ENCODE results near the gene BLOC1S4.
"Not testable (repeated sequence)": the region's sequence is repeated elsewhere in the genome, so short reads cannot be mapped to it uniquely, and the experiment has no call there.

The BLOC1S4 gene

GRCh38 chr4:6740347-6740746 lies 24.4 kb downstream of the BLOC1S4 start:
- DNase-seq (ENCODE audit: low read depth, low spot score), result no peak

GRCh38 chr4:6742507-6742906 lies 26.5 kb downstream of the BLOC1S4 start:
- no peak for DNase-seq (ENCODE audit: low read depth, low spot score)

DNA sequence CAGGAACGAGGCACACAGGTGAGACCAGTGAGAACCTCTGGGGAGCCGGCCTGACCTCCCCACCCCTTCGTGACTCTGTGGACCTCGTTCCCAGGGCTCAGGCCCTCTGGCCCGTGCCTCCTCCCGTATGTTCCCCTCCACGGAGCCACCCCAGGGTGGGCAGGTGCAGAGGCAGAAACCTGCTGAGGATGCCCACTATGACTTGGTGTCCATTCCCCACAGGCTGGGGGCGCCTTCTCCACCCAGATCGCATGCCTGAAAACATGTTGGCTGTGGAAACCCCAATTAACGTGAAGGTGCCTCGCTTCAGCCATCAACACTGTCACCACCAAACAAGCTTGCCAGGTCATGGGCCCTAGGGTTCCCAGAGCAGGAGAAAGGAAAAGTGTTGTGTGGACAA lies 27.0 kb downstream of the BLOC1S4 start:
- DNase-seq (ENCODE audit: low read depth, low spot score), result no peak

DNA sequence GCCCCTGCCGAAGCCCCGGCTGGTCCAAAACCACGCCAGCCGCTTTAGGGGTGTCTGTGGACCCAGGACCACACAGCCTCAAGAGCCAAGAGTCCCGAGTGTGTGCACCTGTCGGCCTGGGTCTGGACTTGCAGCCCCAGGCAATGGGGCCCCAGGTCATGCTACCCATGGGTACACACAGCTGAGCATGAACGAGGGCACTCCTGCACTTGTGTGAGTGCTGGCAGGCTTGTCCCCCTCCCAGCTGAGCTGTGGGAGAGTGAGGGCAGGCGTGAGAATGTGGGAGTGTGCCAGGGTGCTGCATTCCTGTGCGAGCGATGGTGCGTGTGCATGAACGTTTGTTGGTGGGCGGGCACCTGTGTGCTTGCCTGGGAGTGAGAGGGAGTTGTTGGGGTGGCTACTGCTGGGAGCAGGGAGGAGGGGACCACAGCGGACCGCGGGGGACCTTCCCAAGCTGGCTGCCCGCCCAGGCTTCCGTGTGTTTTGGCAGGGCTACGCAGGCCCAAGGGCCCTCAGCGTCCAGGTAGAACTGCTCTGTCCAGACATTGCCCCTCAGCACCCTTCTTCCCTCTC lies 30.8 kb downstream of the BLOC1S4 start:
- DNase-seq (ENCODE audit: low read depth, low spot score), result no peak

DNA sequence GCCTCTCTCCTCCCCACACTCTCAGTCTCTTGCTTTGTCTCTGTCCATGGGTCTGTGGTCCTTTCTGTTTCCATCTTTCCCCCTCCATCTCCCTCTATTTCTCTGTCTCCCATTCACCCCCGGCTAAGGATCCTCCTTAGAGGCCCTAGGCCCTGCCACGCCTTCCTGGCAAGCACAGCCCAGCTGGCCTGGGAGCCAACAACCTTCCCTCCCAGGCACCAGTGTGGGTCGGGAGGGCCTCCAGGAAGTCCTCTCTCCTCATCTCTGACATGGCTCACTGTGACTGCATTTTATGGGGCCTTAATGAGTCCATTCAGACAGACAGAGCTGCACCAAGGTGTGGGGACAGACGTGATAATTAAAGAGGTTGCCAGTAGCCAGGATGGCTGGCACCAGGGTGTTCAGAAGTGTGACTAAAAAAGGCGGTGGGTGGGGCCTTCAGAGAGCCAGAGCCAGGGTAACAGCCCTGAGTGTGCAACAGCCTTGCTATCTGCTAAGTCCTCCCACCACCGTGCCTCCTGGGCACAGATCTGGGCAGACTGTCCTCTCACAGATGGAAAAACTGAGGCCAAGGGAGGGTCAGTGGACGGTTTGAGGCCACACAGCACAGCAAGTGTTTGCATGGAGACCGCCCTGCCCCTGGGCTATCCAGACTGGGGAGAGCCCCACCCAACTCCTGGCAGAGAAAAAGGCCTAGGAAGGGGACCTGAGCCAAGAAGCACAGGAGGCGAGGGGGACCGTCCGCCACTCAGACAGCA lies 31.5 kb downstream of the BLOC1S4 start:
- DNase-seq (ENCODE audit: low read depth, low spot score), result no peak

DNA sequence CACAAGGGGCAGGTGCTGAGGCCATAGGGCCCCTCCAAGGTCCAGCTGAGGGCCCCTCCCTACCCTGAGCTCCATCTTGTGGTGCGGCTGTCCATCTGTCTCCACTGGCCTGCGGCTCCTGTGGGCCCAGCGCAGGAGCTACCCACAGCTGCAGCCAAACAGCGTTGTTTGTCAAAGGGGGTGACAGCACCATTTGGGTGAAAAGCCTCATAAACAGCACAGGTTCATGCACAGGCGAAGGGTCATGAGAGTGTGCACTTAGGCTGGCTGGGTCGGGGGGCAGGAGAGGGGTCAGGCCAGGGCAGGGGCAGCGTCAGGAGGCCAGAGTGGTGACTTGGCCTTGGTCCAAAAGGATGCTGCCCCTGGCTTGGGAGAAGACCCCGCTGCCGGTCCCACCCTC lies 32.3 kb downstream of the BLOC1S4 start:
- DNase-seq (ENCODE audit: low read depth, low spot score), result no peak

GRCh38 chr4:6749340-6750171 lies 33.6 kb downstream of the BLOC1S4 start:
- no peak for DNase-seq (ENCODE audit: low read depth, low spot score)

DNA sequence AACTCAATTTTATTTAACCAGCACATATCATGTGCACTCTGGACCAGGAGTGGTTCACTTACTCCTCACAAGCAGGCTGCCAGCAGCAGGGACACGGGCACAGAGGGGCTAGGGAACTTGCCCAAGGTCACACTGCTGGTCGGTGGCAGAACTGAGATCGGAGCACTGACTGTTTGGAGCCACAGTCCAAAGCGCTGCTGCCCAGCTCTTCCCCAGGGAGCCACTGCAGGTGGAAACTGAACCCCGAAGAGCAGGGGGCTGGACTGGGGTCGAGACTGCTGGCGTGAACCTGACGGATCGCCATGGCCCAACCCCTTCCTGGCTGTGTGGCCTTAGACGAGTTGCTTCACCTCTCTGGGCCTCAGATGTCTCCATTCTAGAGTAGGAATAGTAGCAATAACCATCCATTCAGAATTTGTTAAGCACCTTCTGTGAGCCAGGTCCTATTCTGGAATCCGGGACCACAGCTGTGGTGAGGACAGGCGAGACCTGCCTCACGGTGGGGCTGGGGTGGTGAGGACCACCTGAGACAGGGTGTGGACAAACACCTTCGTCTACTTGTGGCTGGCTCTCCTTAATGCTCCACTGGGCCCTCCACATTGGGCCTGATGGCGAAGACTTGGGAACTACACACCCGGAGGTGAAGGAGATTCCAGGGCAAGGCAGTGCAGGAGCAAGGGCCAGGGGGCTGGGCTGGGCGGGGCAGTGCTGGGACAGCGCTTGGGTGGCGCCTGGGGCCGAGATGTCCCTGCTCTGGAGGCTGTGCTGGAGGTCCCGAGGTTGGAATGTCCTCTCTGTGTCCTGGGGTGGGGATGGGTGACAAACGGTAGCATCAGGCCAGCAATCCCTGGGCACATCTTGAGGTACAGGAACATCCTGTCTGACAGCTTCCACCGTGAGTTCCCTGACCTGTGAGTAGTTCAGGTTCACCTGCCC lies 34.6 kb downstream of the BLOC1S4 start:
- no peak for DNase-seq (ENCODE audit: low read depth, low spot score)

GRCh38 chr4:6751611-6752485 lies 35.9 kb downstream of the BLOC1S4 start:
- no peak for DNase-seq (ENCODE audit: low read depth, low spot score)

DNA sequence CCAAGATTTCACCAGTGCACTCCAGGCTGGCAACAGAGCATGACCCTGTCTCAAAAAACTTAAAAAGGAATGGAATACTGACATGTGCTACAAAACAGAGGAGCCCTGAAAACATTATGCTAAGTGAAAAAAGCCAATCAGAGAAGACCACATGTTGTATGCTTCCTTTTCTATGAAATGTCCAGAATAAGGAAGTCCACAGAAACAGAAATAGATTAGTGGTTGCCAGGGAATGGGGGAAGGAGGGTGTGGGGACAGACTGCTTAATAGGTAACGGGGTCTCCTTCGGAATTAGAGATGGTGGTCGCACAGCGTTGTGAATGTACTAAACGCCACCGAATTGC lies 36.5 kb downstream of the BLOC1S4 start:
- no peak for DNase-seq (ENCODE audit: low read depth, low spot score)

DNA sequence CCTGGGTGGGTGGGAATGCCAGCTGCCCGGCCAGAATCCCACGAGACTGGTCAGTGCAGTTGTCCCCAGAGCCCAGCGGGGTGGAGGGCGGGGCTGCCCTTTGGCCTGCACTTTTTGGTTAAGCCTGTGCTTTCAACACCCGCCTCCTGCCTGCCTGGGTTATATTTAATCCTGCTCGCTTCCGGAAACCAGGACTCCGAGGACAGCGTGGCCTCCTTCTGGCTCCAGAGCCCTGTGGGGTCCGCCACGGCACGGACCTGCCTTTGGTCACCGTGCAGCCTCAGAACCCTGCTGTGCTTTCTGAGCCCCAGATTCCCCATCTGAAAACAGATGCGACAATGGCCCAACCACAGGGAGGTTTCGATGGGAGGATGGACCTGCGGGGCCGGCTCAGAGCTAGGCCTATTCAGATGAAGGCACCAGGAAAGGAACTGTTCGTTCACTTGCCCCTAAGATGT lies 37.2 kb downstream of the BLOC1S4 start:
- no peak for DNase-seq (ENCODE audit: low read depth, low spot score)

GRCh38 chr4:6753891-6754290 lies 37.9 kb downstream of the BLOC1S4 start:
- no peak for DNase-seq (ENCODE audit: low read depth, low spot score)

- no peak for DNase-seq (ENCODE audit: low read depth, low spot score)
Observed at GRCh38 chr4:6754481-6755087, 38.6 kb downstream of the BLOC1S4 start.

DNA sequence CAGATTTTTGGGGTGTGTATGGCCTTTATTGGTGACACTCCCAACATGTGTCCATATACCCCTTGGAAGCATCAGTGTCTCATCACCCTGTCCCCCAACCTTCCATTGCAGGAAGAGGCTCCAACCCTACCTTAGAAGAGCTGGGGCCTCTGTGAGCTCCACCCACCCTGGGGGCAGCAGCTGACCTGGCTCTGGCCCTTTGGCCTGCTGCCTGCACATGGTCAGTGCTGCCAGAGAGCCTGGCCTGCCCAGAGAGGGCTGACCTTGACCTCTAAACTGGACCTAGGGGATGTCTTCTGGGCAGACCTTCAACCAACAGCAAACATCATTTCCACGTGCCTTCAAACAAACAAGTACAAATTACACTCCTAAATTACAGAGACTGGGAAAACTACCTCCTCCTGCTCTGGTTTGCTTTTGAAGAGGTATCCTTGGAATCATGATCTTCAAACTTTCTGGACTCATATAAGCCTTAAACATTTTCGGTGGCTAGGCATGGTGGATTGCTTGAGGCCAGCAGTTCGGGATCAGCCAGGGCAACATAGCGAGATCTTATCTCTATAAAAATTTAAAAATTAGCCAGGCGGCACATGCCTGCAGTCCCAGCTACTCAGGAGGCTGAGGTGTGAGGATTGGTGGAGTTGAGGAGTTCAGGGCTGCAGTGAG lies 39.2 kb downstream of the BLOC1S4 start:
- DNase-seq (ENCODE audit: low read depth, low spot score), result no peak

GRCh38 chr4:6756345-6756744 lies 40.4 kb downstream of the BLOC1S4 start:
- not testable (repeated sequence) for DNase-seq (ENCODE audit: low read depth, low spot score)

GRCh38 chr4:6758728-6759127 lies 42.8 kb downstream of the BLOC1S4 start:
- no peak for DNase-seq (ENCODE audit: low read depth, low spot score)

DNA sequence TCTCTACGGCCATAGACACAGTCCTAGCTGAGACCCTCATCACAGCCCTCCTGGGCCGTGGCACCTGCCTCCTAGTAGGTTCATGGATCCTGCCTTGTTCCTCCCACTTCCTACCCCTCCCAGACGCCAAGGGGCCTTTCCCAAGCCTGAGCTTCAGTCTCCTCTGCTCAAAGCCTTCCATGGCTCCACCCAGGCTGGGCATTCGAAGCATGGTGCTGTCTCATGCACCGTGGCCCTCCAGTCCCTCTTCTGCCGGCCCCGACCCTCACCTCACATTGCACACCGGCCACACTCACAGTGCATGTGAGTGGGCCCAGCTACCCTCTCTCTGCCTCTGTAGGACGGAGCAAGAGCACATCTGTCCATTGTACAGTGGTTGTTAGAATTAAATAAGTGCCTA lies 44.9 kb downstream of the BLOC1S4 start:
- DNase-seq (ENCODE audit: low read depth, low spot score), result no peak

DNA sequence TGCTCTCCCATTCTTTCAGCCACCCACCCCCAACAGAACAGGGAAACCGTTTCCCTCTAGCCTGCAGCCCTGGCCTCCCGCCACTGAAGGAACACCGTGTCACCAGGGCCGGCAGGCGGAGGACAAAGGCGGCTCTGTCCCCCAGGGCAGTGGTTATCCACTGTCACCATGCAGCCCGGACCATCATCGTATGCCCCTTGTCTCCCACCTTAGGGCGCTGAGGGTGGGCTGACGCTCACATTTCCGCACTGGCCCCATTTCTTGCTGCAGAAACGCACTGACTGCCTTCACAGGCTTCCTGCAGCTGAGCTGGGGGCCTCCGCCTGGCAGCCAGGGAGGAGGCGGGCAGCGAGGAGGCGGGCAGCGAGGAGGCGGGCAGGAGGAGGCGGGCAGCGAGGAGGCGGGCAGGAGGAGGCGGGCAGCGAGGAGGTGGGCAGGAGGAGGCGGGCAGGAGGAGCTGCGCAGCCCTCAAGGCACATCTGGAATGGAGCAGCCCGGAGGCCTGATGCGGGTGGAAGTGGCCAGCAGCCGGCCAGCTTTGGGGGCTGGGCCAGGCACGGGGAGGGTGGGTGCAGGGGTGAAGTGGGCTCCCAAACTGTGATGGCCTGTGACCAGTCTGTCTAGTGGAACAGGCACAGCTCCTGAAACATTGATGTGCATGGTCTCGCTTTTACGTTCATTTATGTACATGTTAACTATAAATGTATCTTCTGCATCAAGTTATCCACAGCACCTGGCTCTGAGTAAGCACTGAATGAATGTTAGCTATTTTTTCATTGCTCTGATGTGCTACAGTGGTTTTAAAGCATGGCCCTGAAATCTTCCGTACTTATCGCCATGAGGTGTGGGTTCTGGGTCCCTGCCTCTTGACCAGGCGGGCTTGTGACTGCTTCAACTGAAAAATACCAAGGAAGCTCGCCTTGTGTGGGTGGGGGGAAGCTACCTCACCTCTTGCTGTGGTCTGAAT lies 46.0 kb downstream of the BLOC1S4 start:
- DNase-seq (ENCODE audit: low read depth, low spot score), result no peak

All from smooth muscle cell of the brain vasculature (primary cell).